ENCODE measurements around the gene DRAXIN. TPM values are rescaled to one million over a fixed set of nuclear protein-coding genes. Genes with fewer than 3 reads are reported as not detected.

Gene DRAXIN
- total RNA-seq, 1 donor from 2014 or later = 1.7 TPM

GRCh38 chr1:11649624-11650330, 41.7 kb upstream of the DRAXIN start:
- Histone ChIP-seq H3K4me1 (ENCODE audit: insufficient read depth, low read length) (peaks cover 8% of the 10 kb centered on the region), H3K27me3 (ENCODE audit: insufficient read depth, low read length) (peaks cover 19% of the 10 kb centered on the region), H3K79me2 (ENCODE audit: insufficient read depth, low read length) (no peaks in the 10 kb centered on the region), H3K27ac (ENCODE audit: low read depth, low read length) (no peak overlapping the region), H3K9me3 (ENCODE audit: insufficient read depth, low read depth, low read length) (no peaks in the 10 kb centered on the region), H4K20me1 (ENCODE audit: insufficient read depth, low read length) (peaks cover 5% of the 10 kb centered on the region), H3K4me2 (ENCODE audit: low read length) (peak overlapping the region; percentile 68), H3K36me3 (ENCODE audit: insufficient read depth, low read length) (no peaks in the 10 kb centered on the region), H3K4me3 (ENCODE audit: insufficient read depth, low read depth, low read length) (no peak overlapping the region), H2AFZ (ENCODE audit: low read depth, low read length) (peak overlapping the region; percentile 64), H3K9ac (ENCODE audit: low read length) (no peak overlapping the region)
- H3K27me3 Mint-ChIP-seq (ENCODE audit: low read depth, unreplicated experiment) = peaks cover 13% of the 10 kb centered on the region
- H3K9me3 Mint-ChIP-seq (ENCODE audit: unreplicated experiment) = no peaks in the 10 kb centered on the region
- H3K36me3 Mint-ChIP-seq (ENCODE audit: low read depth, unreplicated experiment) = no peaks in the 10 kb centered on the region
- no peak for FAIRE-seq
- DNase-seq (ENCODE audit: low read depth) = no peak
- H3K4me3 Mint-ChIP-seq (ENCODE audit: unreplicated experiment) = no peak overlapping the region
- peaks cover 3% of the 10 kb centered on the region for H3K4me1 Mint-ChIP-seq (ENCODE audit: low read depth, unreplicated experiment)
- no peak for TF ChIP-seq CTCF (IDR thresholded peaks at IDR 0.05; ENCODE audit: insufficient read depth, low read depth, low read length)
- TF ChIP-seq EZH2 (IDR thresholded peaks at IDR 0.05; ENCODE audit: insufficient read depth, low read length) = no peak
- H3K27ac Mint-ChIP-seq (ENCODE audit: unreplicated experiment) = no peak overlapping the region

- Mint-ChIP-seq H3K36me3 (ENCODE audit: low read depth, unreplicated experiment) (no peaks in the 10 kb centered on the region), H3K27me3 (ENCODE audit: low read depth, unreplicated experiment) (peaks cover 13% of the 10 kb centered on the region), H3K27ac (ENCODE audit: unreplicated experiment) (no peak overlapping the region), H3K4me3 (ENCODE audit: unreplicated experiment) (no peak overlapping the region), H3K9me3 (ENCODE audit: unreplicated experiment) (no peaks in the 10 kb centered on the region), H3K4me1 (ENCODE audit: low read depth, unreplicated experiment) (peaks cover 3% of the 10 kb centered on the region)
- peak; percentile 42 for DNase-seq (ENCODE audit: low read depth)
- Histone ChIP-seq H3K27ac (ENCODE audit: low read depth, low read length) (no peak overlapping the region), H4K20me1 (ENCODE audit: insufficient read depth, low read length) (peaks cover 5% of the 10 kb centered on the region), H3K79me2 (ENCODE audit: insufficient read depth, low read length) (no peaks in the 10 kb centered on the region), H3K4me2 (ENCODE audit: low read length) (peak overlapping the region; percentile 68), H2AFZ (ENCODE audit: low read depth, low read length) (peak overlapping the region; percentile 64), H3K4me1 (ENCODE audit: insufficient read depth, low read length) (peaks cover 8% of the 10 kb centered on the region), H3K4me3 (ENCODE audit: insufficient read depth, low read depth, low read length) (no peak overlapping the region), H3K36me3 (ENCODE audit: insufficient read depth, low read length) (no peaks in the 10 kb centered on the region), H3K27me3 (ENCODE audit: insufficient read depth, low read length) (peaks cover 19% of the 10 kb centered on the region), H3K9me3 (ENCODE audit: insufficient read depth, low read depth, low read length) (no peaks in the 10 kb centered on the region), H3K9ac (ENCODE audit: low read length) (no peak overlapping the region)
- TF ChIP-seq EZH2 (IDR thresholded peaks at IDR 0.05; ENCODE audit: insufficient read depth, low read length) (no peak), CTCF (IDR thresholded peaks at IDR 0.05; ENCODE audit: insufficient read depth, low read depth, low read length) (peak; percentile 22)
- FAIRE-seq = no peak
Observed at GRCh38 chr1:11650331-11650991, 41.0 kb upstream of the DRAXIN start.

GRCh38 chr1:11651017-11651416, 40.5 kb upstream of the DRAXIN start:
- no peak for DNase-seq (ENCODE audit: low read depth)
- no peak overlapping the region for H3K4me3 ChIP-seq (ENCODE audit: insufficient read depth, low read depth, low read length)
- peaks cover 5% of the 10 kb centered on the region for H3K4me1 Mint-ChIP-seq (ENCODE audit: low read depth, unreplicated experiment)

More at GRCh38 chr1:11651017-11651416, 40.5 kb upstream of the DRAXIN start:
- no peak overlapping the region for H3K27ac Mint-ChIP-seq (ENCODE audit: unreplicated experiment)
- H3K4me3 Mint-ChIP-seq (ENCODE audit: unreplicated experiment) = peak overlapping the region; percentile 31
- Histone ChIP-seq H3K27me3 (ENCODE audit: insufficient read depth, low read length) (peaks cover 19% of the 10 kb centered on the region), H3K79me2 (ENCODE audit: insufficient read depth, low read length) (no peaks in the 10 kb centered on the region), H2AFZ (ENCODE audit: low read depth, low read length) (peak overlapping the region; percentile 64), H3K9ac (ENCODE audit: low read length) (no peak overlapping the region), H3K27ac (ENCODE audit: low read depth, low read length) (no peak overlapping the region), H3K4me1 (ENCODE audit: insufficient read depth, low read length) (peaks cover 11% of the 10 kb centered on the region), H3K4me2 (ENCODE audit: low read length) (peak overlapping the region; percentile 68), H3K9me3 (ENCODE audit: insufficient read depth, low read depth, low read length) (no peaks in the 10 kb centered on the region), H4K20me1 (ENCODE audit: insufficient read depth, low read length) (peaks cover 5% of the 10 kb centered on the region), H3K36me3 (ENCODE audit: insufficient read depth, low read length) (no peaks in the 10 kb centered on the region)
- no peak for FAIRE-seq
- no peak for TF ChIP-seq CTCF (IDR thresholded peaks at IDR 0.05; ENCODE audit: insufficient read depth, low read depth, low read length)
- TF ChIP-seq EZH2 (IDR thresholded peaks at IDR 0.05; ENCODE audit: insufficient read depth, low read length) = no peak
- H3K27me3 Mint-ChIP-seq (ENCODE audit: low read depth, unreplicated experiment) = peaks cover 13% of the 10 kb centered on the region
- H3K36me3 Mint-ChIP-seq (ENCODE audit: low read depth, unreplicated experiment) = no peaks in the 10 kb centered on the region
- H3K9me3 Mint-ChIP-seq (ENCODE audit: unreplicated experiment) = no peaks in the 10 kb centered on the region
